HL-60 (cell line): ENCODE data around the gene SORCS2.

Source experiments
- DNase-seq, 2 experiments: peaks; one replicate each; pipeline ENCODE4 v3.0.0-alpha.2; 2010 to 2020; ENCODE audit warnings: low read depth in 1 of 2, low spot score in 1 of 2
- H3K27ac ChIP-seq: fragments of 250-450 bp; sonication (Bioruptor Pico); replicated peaks from 2 replicates; pipeline ENCODE4 v1.5.1; 2020; ENCODE audit warnings: mild to moderate bottlenecking, moderate library complexity
- H3K27me3 ChIP-seq: fragments of 250-450 bp; sonication (Bioruptor Pico); 2 replicates; pipeline ENCODE4 v1.5.1; 2021; ENCODE audit warnings: mild to moderate bottlenecking, moderate library complexity; ENCODE audit not compliant: insufficient read depth, poor library complexity, severe bottlenecking
- H3K4me3 ChIP-seq: replicated peaks from 2 replicates; pipeline ENCODE4 v1.5.1; 2011; ENCODE audit warnings: mild to moderate bottlenecking, control low read depth, low read length; ENCODE audit not compliant: insufficient read depth
- GABPA ChIP-seq: IDR thresholded peaks from 2 replicates; pipeline ENCODE4 v1.6.1; 2012; ENCODE audit warnings: low read depth
- POLR2AphosphoS5 ChIP-seq: IDR thresholded peaks from 2 replicates; pipeline ENCODE4 v1.6.1; 2012; ENCODE audit warnings: low read depth
- SPI1 ChIP-seq: IDR thresholded peaks from 2 replicates; pipeline ENCODE4 v1.6.1; 2012; ENCODE audit warnings: low read depth, mild to moderate bottlenecking, borderline replicate concordance
- TF ChIP-seq, protein P1 (sequence below): IDR thresholded peaks from one replicate; pipeline ENCODE4 v1.5.1; 2011; ENCODE audit warnings: low read length, control low read depth, inconsistent platforms; ENCODE audit not compliant: insufficient read depth
- TF ChIP-seq, protein P2 (sequence below): IDR thresholded peaks from 2 replicates; pipeline ENCODE4 v1.6.1; 2012; ENCODE audit warnings: low read depth; ENCODE audit not compliant: insufficient replicate concordance

SORCS2 gene

DNA sequence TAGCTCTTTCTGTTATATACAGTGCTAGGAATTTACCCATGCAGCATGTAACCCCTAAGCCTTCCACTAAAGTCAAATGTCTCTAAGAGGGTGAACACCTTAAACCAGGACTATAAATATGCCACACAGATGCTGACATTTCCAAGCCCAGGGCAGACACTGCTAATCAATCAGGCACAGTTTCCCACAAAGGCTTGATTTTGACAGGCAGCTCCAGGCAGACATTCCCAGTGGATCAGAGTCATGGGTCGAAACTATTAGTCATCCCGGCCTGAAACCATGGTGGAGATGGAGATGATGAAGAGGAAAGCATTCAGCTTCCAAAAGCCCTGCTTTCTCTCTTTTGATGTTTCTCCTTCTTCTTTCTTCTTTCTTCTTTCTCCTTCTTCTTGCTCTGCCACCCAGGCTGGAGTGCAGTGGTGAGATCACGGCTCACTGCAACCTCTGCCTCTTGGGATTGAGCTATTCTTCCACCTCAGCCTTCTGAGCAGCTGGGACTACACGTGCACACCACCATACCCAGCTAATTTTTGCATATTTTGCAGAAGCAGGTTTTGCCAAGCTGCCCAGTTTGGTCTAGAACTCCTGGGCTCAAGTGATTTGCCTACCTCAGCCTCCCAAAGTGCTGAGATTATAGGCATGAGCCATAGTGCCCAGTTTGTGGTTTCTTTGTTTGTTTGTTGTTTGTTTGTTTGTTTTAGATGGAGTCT lies 21.0 kb upstream of the SORCS2 start:
- no peak for DNase-seq
- Histone ChIP-seq H3K27me3 (no peaks in the 10 kb centered on the region), H3K4me3 (no peak overlapping the region), H3K27ac (no peak overlapping the region)
- TF ChIP-seq GABPA, result no peak
- TF ChIP-seq, protein P1, sequence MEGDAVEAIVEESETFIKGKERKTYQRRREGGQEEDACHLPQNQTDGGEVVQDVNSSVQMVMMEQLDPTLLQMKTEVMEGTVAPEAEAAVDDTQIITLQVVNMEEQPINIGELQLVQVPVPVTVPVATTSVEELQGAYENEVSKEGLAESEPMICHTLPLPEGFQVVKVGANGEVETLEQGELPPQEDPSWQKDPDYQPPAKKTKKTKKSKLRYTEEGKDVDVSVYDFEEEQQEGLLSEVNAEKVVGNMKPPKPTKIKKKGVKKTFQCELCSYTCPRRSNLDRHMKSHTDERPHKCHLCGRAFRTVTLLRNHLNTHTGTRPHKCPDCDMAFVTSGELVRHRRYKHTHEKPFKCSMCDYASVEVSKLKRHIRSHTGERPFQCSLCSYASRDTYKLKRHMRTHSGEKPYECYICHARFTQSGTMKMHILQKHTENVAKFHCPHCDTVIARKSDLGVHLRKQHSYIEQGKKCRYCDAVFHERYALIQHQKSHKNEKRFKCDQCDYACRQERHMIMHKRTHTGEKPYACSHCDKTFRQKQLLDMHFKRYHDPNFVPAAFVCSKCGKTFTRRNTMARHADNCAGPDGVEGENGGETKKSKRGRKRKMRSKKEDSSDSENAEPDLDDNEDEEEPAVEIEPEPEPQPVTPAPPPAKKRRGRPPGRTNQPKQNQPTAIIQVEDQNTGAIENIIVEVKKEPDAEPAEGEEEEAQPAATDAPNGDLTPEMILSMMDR, result no peak

DNA sequence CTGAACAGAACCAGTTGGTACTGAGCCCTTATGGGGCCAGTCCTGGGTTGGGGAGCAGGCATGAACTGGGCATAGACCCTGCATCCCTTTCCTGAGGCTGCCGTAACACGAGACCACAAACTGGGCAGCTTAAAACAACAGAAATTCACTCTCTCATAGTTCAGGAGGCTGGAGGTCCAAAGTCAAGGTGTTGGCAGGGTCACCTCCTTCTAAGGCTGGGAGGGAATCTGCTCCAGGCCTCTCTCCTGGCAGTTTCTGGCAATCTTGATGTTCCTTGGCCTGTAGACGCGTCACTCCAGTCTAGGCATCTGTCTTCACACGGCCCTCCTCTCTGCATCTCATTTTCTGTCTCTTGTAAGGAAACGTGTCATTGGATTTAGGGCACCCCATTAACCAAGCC lies 19.8 kb upstream of the SORCS2 start:
- Histone ChIP-seq H3K27me3 (no peaks in the 10 kb centered on the region), H3K27ac (no peak overlapping the region), H3K4me3 (no peak overlapping the region)
- DNase-seq, result no peak
- TF ChIP-seq, protein P1, result no peak
- no peak for TF ChIP-seq SPI1
- no peak for TF ChIP-seq POLR2AphosphoS5
- no peak for TF ChIP-seq GABPA
- TF ChIP-seq, protein P2, sequence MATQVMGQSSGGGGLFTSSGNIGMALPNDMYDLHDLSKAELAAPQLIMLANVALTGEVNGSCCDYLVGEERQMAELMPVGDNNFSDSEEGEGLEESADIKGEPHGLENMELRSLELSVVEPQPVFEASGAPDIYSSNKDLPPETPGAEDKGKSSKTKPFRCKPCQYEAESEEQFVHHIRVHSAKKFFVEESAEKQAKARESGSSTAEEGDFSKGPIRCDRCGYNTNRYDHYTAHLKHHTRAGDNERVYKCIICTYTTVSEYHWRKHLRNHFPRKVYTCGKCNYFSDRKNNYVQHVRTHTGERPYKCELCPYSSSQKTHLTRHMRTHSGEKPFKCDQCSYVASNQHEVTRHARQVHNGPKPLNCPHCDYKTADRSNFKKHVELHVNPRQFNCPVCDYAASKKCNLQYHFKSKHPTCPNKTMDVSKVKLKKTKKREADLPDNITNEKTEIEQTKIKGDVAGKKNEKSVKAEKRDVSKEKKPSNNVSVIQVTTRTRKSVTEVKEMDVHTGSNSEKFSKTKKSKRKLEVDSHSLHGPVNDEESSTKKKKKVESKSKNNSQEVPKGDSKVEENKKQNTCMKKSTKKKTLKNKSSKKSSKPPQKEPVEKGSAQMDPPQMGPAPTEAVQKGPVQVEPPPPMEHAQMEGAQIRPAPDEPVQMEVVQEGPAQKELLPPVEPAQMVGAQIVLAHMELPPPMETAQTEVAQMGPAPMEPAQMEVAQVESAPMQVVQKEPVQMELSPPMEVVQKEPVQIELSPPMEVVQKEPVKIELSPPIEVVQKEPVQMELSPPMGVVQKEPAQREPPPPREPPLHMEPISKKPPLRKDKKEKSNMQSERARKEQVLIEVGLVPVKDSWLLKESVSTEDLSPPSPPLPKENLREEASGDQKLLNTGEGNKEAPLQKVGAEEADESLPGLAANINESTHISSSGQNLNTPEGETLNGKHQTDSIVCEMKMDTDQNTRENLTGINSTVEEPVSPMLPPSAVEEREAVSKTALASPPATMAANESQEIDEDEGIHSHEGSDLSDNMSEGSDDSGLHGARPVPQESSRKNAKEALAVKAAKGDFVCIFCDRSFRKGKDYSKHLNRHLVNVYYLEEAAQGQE, result no peak

DNA sequence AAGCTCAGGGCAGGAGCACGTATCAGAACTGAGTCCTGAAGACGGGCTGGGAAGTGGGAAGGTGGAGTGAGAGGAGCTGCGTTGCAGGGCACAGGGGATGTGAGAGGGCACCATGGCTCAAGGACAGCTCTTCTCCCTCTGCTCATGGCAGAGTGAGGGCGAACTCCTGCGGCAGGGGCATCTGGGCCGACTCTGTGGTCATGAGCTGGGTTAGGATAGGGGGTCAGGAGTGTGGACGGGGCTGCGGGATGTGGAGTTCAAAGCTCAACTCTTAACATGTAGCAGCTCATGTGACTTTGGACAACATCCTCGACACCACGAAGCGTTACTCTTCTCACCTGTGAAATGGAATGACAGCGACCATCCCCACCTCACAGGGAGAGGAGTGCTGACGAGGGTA lies 19.4 kb upstream of the SORCS2 start:
- no peak overlapping the region for H3K27ac ChIP-seq
- TF ChIP-seq, protein P2, result no peak
- TF ChIP-seq GABPA (no peak), SPI1 (no peak), POLR2AphosphoS5 (no peak)
- TF ChIP-seq, protein P1, result no peak
- H3K4me3 ChIP-seq, result no peak overlapping the region
- no peak for DNase-seq
- H3K27me3 ChIP-seq, result no peaks in the 10 kb centered on the region

DNA sequence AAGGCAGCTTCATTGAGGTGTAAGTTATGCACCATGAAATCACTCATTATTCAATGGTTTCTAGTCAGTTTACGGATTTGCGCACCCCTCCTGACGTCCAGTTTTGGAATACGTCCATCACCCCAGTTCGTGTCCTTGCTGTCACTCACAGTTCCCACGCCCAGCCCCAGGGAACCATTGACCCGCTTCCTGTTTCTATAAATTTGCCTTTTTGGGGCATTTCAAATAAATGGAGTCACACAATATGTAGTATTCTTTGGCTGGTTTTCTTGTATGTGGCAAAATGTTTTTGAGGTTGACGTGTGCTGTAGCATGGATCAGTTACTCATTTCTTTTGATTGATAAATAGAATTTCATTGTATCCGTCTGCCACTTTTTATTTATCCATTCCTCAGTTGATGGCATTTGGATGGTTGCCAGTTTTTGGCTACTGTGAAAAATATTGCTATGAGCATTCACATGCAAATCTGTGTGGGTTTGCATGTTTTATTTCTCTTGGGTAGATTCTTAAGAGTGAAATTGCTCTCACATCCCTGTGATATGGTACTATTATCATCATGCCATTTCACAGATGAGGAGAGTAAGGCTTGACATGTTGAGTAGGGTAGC lies 18.4 kb upstream of the SORCS2 start:
- DNase-seq, result no peak
- Histone ChIP-seq H3K27me3 (no peaks in the 10 kb centered on the region), H3K27ac (no peak overlapping the region), H3K4me3 (no peak overlapping the region)
- TF ChIP-seq, protein P2, result no peak
- TF ChIP-seq, protein P1, result no peak
- TF ChIP-seq SPI1 (no peak), POLR2AphosphoS5 (no peak), GABPA (no peak)
